ENCODE measurements around the gene GULP1.

DNA sequence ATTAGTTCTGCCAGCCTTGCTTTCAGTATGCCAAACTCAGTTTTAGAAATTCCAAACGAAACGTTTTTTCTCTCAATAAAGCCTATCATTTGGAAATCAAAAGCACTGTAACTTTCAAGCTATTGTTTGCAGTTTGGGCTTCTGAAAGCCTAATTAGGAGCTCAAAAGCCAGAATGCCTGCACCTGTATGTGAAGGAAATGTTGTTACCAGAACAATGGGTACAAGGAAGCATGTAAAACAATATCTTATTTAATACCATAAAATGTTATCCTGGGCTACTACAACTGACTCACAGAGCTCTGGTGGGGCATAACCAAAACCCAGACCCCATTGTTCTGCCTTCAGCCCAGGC is 12.6 kb upstream of the GULP1 start:
- TF ChIP-seq, protein P1, sequence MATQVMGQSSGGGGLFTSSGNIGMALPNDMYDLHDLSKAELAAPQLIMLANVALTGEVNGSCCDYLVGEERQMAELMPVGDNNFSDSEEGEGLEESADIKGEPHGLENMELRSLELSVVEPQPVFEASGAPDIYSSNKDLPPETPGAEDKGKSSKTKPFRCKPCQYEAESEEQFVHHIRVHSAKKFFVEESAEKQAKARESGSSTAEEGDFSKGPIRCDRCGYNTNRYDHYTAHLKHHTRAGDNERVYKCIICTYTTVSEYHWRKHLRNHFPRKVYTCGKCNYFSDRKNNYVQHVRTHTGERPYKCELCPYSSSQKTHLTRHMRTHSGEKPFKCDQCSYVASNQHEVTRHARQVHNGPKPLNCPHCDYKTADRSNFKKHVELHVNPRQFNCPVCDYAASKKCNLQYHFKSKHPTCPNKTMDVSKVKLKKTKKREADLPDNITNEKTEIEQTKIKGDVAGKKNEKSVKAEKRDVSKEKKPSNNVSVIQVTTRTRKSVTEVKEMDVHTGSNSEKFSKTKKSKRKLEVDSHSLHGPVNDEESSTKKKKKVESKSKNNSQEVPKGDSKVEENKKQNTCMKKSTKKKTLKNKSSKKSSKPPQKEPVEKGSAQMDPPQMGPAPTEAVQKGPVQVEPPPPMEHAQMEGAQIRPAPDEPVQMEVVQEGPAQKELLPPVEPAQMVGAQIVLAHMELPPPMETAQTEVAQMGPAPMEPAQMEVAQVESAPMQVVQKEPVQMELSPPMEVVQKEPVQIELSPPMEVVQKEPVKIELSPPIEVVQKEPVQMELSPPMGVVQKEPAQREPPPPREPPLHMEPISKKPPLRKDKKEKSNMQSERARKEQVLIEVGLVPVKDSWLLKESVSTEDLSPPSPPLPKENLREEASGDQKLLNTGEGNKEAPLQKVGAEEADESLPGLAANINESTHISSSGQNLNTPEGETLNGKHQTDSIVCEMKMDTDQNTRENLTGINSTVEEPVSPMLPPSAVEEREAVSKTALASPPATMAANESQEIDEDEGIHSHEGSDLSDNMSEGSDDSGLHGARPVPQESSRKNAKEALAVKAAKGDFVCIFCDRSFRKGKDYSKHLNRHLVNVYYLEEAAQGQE (IDR thresholded peaks at IDR 0.05; ENCODE audit: insufficient read depth in 1 of 2, low read depth in 2 of 2, low read length in 2 of 2): no peak
- TF ChIP-seq POLR2AphosphoS5 (IDR thresholded peaks at IDR 0.05; ENCODE audit: low read depth, low read length) (no peak), TAF1 (IDR thresholded peaks at IDR 0.05; ENCODE audit: borderline replicate concordance, insufficient read depth, low read length) (no peak)
